ENCODE data around the gene RHOBTB3.
"Not testable (repeated sequence)": the region's sequence is repeated elsewhere in the genome, so short reads cannot be mapped to it uniquely, and the experiment has no call there.

The RHOBTB3 gene

DNA sequence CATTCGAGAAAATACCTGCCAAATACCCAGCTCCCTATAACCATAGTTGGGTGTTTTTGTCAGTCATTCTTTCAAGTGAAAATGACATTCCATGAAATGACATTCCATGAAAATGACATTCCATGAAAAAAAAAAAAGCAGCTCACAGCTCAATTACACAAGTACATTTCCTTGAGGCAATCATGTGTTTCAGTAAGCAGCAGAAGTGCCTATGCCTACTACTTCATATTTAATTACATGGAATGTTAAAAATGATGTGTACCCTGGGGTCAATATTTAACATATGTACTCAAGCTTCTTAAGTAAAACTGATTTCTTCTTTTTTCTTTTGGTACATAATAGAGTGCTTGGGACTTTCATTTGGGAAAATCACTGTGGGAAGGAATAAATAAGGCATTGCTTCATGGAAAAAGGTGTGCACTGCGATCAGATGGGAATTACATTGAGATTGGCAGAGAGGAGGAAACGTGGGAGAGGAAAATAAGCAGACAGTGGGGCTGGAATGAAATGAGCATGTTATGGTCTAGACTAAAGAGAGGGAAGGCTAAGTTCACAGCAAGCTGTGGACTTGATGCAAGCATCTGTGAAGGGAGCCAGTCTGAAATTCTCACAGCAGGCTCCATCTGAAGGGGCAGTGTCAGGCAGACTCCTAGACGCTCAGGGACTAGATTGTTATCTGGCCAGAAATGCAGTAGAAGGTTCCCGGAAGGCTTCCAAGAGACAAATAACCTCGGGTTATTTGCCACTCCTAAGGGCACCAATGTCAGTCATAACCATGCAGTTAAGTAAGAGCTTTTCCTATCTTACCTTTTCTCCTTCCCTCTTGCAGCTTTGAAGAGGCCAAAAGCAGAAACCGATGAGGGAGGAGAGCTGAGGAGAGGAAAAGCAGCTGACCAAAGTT, 33.1 kb upstream of the RHOBTB3 start:
- DNase-seq (ENCODE audit: low read depth), result peak; percentile 78
- TF ChIP-seq, protein P1, sequence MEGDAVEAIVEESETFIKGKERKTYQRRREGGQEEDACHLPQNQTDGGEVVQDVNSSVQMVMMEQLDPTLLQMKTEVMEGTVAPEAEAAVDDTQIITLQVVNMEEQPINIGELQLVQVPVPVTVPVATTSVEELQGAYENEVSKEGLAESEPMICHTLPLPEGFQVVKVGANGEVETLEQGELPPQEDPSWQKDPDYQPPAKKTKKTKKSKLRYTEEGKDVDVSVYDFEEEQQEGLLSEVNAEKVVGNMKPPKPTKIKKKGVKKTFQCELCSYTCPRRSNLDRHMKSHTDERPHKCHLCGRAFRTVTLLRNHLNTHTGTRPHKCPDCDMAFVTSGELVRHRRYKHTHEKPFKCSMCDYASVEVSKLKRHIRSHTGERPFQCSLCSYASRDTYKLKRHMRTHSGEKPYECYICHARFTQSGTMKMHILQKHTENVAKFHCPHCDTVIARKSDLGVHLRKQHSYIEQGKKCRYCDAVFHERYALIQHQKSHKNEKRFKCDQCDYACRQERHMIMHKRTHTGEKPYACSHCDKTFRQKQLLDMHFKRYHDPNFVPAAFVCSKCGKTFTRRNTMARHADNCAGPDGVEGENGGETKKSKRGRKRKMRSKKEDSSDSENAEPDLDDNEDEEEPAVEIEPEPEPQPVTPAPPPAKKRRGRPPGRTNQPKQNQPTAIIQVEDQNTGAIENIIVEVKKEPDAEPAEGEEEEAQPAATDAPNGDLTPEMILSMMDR (conservative IDR thresholded peaks at IDR 0.05; ENCODE audit: low read depth, low read length), result no peak
- no peak overlapping the region for H3K4me3 ChIP-seq (ENCODE audit: low read depth, low read length)

DNA sequence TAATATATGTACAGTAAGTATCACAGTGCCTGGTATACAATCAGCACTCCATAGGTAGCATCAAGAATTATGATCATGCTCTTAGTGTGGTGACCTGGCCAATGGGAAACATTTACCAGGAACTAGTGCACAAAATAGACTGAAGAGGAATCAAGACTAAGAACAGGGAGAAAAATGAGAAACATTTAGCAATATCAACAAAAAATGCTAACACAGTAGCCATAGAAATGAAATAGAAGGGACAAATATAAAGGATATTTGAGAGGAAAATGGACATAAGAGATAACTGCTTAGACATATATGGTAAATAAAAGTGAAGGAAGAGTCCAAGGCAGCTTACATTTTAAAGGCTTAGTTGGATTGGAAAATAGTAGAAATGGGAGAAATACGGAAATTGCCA, 31.8 kb upstream of the RHOBTB3 start:
- TF ChIP-seq, protein P1 (conservative IDR thresholded peaks at IDR 0.05; ENCODE audit: low read depth, low read length), result no peak
- no peak overlapping the region for H3K4me3 ChIP-seq (ENCODE audit: low read depth, low read length)
- no peak for DNase-seq (ENCODE audit: low read depth)

DNA sequence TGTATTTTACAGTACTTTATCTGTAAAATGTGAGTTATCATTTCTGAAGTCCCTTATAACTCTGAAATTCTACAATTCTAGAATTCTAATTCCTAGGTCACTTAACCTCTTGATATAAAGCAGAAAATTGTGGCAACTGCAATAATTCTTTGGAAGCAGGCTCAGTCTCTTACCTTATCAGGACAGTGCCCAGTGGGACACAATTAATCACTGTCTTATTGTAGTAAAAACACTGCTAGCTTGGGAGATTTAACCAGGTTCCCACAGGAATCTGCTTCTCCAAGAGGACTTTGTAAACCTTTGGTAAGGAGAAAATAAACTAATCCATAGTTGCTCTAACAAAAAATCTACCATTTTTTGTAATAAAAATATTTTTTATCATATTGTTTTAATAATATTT, 30.1 kb upstream of the RHOBTB3 start:
- TF ChIP-seq, protein P1 (conservative IDR thresholded peaks at IDR 0.05; ENCODE audit: low read depth, low read length), result no peak
- no peak overlapping the region for H3K4me3 ChIP-seq (ENCODE audit: low read depth, low read length)
- no peak for DNase-seq (ENCODE audit: low read depth)

GRCh38 chr5:95704150-95704549, 27.0 kb upstream of the RHOBTB3 start:
- no peak overlapping the region for H3K4me3 ChIP-seq (ENCODE audit: low read depth, low read length)
- TF ChIP-seq, protein P1 (conservative IDR thresholded peaks at IDR 0.05; ENCODE audit: low read depth, low read length), result no peak
- peak; percentile 85 for DNase-seq (ENCODE audit: low read depth)

GRCh38 chr5:95706196-95706595, 24.9 kb upstream of the RHOBTB3 start:
- not testable (repeated sequence) for DNase-seq (ENCODE audit: low read depth); H3K4me3 ChIP-seq (ENCODE audit: low read depth, low read length)

DNA sequence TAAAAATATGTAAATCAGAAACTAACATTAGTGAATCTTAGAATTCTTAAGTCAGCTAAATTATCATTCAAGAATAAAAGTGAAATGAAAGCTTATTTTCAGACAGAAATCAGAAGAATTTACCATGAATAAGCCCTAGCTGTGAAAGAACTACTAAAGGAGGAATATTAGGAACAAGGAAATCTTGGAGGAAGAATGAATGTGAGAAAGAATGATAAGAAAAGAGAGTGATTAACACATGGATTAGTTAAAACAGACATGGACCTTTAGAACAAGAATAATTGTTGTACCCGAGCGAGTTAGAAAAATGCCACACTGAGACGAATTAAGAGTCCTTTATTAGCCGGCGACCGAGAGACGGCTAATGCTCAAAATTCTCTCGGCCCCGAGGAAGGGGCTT, 24.1 kb upstream of the RHOBTB3 start:
- TF ChIP-seq, protein P1 (conservative IDR thresholded peaks at IDR 0.05; ENCODE audit: low read depth, low read length), result no peak
- DNase-seq (ENCODE audit: low read depth), result no peak
- H3K4me3 ChIP-seq (ENCODE audit: low read depth, low read length), result no peak overlapping the region

- H3K4me3 ChIP-seq (ENCODE audit: low read depth, low read length); DNase-seq (ENCODE audit: low read depth): not testable (repeated sequence)
Measured at GRCh38 chr5:95707534-95708188, 23.5 kb upstream of the RHOBTB3 start.

DNA sequence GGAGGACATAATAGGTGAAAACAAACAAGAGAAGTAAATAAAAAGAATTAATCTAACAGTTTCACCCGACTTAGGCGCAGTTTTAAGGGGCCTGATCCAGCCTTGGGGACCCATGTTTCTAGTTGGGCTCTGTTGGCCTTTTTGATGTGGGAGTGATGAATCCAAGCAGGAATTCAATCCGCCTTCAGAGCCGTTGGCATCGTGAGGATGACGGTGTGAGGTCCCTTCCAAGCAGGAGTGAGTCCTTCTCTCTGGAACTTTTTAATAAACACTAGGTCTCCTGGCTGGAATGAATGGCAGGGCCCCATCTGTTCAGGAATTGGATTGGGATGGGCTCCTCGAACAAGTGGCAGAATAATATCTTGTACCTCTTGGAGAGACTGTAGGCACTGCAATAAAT, 22.3 kb upstream of the RHOBTB3 start:
- TF ChIP-seq, protein P1 (conservative IDR thresholded peaks at IDR 0.05; ENCODE audit: low read depth, low read length), result no peak
- DNase-seq (ENCODE audit: low read depth), result no peak
- H3K4me3 ChIP-seq (ENCODE audit: low read depth, low read length), result no peak overlapping the region
